Measurements from ENCODE around the gene APBB1.

DNA sequence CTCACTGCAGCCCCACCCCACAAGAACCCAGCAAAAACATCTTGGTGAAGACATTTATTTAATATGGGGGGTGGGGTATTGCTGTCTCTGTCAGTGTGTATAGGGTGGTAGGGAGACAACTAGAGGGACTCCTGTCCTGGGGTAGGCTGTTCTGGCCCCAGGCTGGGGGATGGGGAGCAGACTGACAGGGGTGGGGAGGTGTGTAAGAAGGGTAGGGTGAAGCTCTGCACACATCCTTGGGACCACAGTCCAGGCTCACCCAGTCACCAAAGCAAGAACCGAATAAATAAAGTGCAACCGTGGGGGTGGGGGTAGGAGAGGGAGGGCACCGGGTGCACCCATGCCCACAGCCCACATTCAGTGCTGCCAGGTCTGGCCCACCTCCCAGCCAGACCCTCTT, 29.7 kb upstream of the APBB1 start:
- TF ChIP-seq CTCF (IDR thresholded peaks at IDR 0.05; ENCODE audit: insufficient read depth, low read length) (no peak), POLR2AphosphoS5 (IDR thresholded peaks at IDR 0.05; ENCODE audit: low read depth) (no peak), GABPA (IDR thresholded peaks at IDR 0.05; ENCODE audit: low read depth) (no peak), REST (IDR thresholded peaks at IDR 0.05; ENCODE audit: insufficient replicate concordance, low read depth) (no peak)
